Measurements from ENCODE around the gene FRMD3. TPM values are rescaled to one million over a fixed set of nuclear protein-coding genes. Genes with fewer than 3 reads are reported as not detected.

FRMD3 gene
- total and polyA plus RNA-seq, 10 donors, result 0.82 to 45.8 (median 18.9) TPM

DNA sequence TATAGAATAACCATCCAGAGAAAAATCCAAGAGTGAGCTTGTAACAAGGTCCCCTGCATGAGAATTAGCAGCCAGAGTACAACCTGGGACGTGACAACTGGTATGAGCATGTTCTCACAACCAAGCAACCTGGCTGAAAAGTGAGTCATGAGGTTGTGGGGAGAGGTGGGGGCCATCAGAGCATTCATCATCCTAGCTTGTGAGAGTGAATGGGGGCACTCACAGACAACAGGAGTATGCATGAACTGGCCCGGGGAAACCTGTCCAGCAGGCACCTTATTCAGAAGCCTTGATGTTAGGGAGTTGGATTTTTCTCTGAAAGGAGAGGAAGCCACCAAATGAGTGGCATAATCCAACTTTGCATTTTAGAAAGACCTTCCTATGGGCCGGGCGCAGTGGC, 113.0 kb downstream of the FRMD3 start:
- DNase-seq, result no peak
- H3K9me3 ChIP-seq, result no peaks in the 10 kb centered on the region
- H3K27ac ChIP-seq, result no peak overlapping the region
- H3K4me1 ChIP-seq, result peaks cover 0 to 17% (median 5%) of the 10 kb centered on the region in 6 donors
- no peak overlapping the region for H3K4me3 ChIP-seq
- no peaks in the 10 kb centered on the region for H3K36me3 ChIP-seq
- intact Hi-C loops (cut with DNase I; ENCODE audit: low total_unique reads), result no loop called here
- TF ChIP-seq POLR2A (IDR thresholded peaks at IDR 0.05), result no peak
- TF ChIP-seq, protein P1, sequence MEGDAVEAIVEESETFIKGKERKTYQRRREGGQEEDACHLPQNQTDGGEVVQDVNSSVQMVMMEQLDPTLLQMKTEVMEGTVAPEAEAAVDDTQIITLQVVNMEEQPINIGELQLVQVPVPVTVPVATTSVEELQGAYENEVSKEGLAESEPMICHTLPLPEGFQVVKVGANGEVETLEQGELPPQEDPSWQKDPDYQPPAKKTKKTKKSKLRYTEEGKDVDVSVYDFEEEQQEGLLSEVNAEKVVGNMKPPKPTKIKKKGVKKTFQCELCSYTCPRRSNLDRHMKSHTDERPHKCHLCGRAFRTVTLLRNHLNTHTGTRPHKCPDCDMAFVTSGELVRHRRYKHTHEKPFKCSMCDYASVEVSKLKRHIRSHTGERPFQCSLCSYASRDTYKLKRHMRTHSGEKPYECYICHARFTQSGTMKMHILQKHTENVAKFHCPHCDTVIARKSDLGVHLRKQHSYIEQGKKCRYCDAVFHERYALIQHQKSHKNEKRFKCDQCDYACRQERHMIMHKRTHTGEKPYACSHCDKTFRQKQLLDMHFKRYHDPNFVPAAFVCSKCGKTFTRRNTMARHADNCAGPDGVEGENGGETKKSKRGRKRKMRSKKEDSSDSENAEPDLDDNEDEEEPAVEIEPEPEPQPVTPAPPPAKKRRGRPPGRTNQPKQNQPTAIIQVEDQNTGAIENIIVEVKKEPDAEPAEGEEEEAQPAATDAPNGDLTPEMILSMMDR (IDR thresholded peaks at IDR 0.05 in 8 of 11, conservative IDR thresholded peaks at IDR 0.05 in 3 of 11), result no peak
- no peak for TF ChIP-seq POLR2AphosphoS5 (IDR thresholded peaks at IDR 0.05)
- H3K27me3 ChIP-seq (replicated peaks in 1 of 7), result no peaks in the 10 kb centered on the region
- 74 to 97% (median 82%) methylated on average over 4 of the region's 4 CpGs for WGBS, 5 donors

DNA sequence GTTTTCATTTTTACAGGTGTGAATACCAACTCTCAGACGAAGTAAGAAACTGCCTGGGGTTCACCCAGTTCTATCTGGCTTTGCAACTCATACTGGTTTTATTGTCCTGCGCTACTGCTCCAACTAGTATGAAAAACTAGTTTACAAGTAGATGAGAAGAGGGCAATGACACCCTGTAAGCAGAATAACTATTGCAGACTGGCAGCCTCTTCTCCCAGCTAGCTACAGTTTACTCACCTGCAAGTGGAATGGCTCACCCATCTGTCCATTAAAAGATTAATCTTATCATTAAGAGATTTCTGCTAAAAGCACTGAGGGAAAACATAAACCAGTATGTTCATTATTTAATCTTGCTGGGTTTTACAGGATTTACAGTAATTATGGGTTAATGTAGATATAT, 113.4 kb downstream of the FRMD3 start:
- intact Hi-C loops (cut with DNase I; ENCODE audit: low total_unique reads), result no loop called here
- Histone ChIP-seq H3K27ac (no peak overlapping the region), H3K9me3 (no peaks in the 10 kb centered on the region), H3K36me3 (no peaks in the 10 kb centered on the region), H3K27me3 (replicated peaks in 1 of 7) (no peaks in the 10 kb centered on the region), H3K4me1 (peaks cover 0 to 17% (median 5%) of the 10 kb centered on the region in 6 donors), H3K4me3 (no peak overlapping the region)
- DNase-seq, result no peak
- WGBS, 5 donors, result 79 to 90% (median 89%) methylated on average over 2 of the region's 2 CpGs
- TF ChIP-seq, protein P1 (IDR thresholded peaks at IDR 0.05 in 8 of 11, conservative IDR thresholded peaks at IDR 0.05 in 3 of 11), result no peak
- TF ChIP-seq POLR2AphosphoS5 (IDR thresholded peaks at IDR 0.05), result no peak
- no peak for TF ChIP-seq POLR2A (IDR thresholded peaks at IDR 0.05)

DNA sequence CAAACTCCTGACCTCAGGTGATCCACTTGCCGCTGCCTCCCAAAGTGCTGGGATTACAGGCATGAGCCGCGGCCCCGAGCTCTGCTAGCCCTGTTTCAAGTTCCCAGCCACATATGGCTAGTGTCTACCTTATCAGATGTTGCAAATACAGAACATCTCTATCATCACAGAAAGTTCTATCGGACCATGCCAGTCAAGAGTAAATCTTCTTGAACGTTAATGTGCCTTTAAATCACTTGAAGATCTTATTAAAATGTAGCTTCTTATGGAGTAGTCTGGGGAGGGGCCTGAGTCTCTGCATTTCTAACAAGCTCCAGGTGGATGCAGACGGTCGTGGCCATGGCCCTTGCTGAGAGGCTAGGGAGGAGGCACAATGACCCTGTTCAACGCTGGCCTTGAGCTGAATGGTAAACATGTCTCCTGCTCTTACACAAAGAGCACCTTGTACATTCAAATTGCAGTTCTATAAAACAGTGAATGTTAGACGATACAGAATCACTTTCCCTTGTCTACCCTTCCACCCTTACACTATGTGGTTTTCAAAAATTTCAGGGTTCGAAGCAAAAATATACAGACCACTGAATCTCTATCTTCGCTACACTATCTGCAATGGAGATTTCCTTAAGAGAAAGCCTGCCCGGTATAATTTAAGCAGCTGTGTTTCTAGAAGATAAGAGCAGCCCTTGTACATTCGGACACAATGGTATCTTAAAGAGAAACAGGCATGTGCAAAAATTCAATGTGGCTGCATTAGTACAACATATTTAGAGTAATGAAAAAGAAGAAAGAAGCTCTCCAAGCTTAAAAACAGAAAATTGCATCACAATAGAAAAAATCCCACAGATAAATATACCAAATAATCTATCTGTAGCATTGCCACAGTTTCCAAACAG, 114.1 kb downstream of the FRMD3 start:
- Histone ChIP-seq H3K9me3 (no peaks in the 10 kb centered on the region), H3K36me3 (no peaks in the 10 kb centered on the region), H3K4me3 (no peak overlapping the region), H3K4me1 (peaks cover 0 to 17% (median 5%) of the 10 kb centered on the region in 6 donors), H3K27ac (no peak overlapping the region), H3K27me3 (replicated peaks in 1 of 7) (no peaks in the 10 kb centered on the region)
- TF ChIP-seq POLR2AphosphoS5 (IDR thresholded peaks at IDR 0.05), result no peak
- TF ChIP-seq POLR2A (IDR thresholded peaks at IDR 0.05), result no peak
- TF ChIP-seq, protein P1 (IDR thresholded peaks at IDR 0.05 in 8 of 11, conservative IDR thresholded peaks at IDR 0.05 in 3 of 11), result no peak
- 71 to 80% (median 76%) methylated on average over 14 of the region's 14 CpGs for WGBS, 5 donors
- DNase-seq, result no peak
- intact Hi-C loops (cut with DNase I; ENCODE audit: low total_unique reads), result no loop called here

GRCh38 chr9:83422527-83422926, 115.7 kb downstream of the FRMD3 start:
- Histone ChIP-seq H3K27me3 (replicated peaks in 1 of 7) (no peaks in the 10 kb centered on the region), H3K27ac (no peak overlapping the region), H3K4me1 (peaks cover 0 to 17% (median 5%) of the 10 kb centered on the region in 6 donors), H3K4me3 (no peak overlapping the region), H3K36me3 (no peaks in the 10 kb centered on the region), H3K9me3 (no peaks in the 10 kb centered on the region)
- TF ChIP-seq POLR2AphosphoS5 (IDR thresholded peaks at IDR 0.05) (no peak), POLR2A (IDR thresholded peaks at IDR 0.05) (no peak)
- TF ChIP-seq, protein P1 (IDR thresholded peaks at IDR 0.05 in 8 of 11, conservative IDR thresholded peaks at IDR 0.05 in 3 of 11), result no peak
- intact Hi-C loops (cut with DNase I; ENCODE audit: low total_unique reads), result no loop called here
- DNase-seq, result no peak
- 77 to 82% (median 78%) methylated on average over 3 of the region's 3 CpGs for WGBS, 5 donors
